Coronary artery (tissue), 2 donors: ENCODE measurements around the gene MICAL2.

Experiments
- DNase-seq: peaks from one replicate; pipeline ENCODE4 v3.0.0-alpha.2; 2017; ENCODE audit warnings: low spot score
- H3K27ac ChIP-seq, 2 donors: fragments of 200-600 bp; sonication (generic); one replicate each; pipeline ENCODE4 v1.5.1; 2016 to 2019
- H3K4me3 ChIP-seq: fragments of 200-600 bp; sonication (generic); 2 replicates; pipeline ENCODE4 v1.5.1; 2016; ENCODE audit warnings: mild to moderate bottlenecking, moderate library complexity
- TF ChIP-seq, protein P1 (sequence below): fragments of 200-600 bp; sonication (generic); IDR thresholded peaks from one replicate; pipeline ENCODE4 v1.5.1; 2019; ENCODE audit warnings: antibody characterized with exemption

Gene MICAL2, protein sequence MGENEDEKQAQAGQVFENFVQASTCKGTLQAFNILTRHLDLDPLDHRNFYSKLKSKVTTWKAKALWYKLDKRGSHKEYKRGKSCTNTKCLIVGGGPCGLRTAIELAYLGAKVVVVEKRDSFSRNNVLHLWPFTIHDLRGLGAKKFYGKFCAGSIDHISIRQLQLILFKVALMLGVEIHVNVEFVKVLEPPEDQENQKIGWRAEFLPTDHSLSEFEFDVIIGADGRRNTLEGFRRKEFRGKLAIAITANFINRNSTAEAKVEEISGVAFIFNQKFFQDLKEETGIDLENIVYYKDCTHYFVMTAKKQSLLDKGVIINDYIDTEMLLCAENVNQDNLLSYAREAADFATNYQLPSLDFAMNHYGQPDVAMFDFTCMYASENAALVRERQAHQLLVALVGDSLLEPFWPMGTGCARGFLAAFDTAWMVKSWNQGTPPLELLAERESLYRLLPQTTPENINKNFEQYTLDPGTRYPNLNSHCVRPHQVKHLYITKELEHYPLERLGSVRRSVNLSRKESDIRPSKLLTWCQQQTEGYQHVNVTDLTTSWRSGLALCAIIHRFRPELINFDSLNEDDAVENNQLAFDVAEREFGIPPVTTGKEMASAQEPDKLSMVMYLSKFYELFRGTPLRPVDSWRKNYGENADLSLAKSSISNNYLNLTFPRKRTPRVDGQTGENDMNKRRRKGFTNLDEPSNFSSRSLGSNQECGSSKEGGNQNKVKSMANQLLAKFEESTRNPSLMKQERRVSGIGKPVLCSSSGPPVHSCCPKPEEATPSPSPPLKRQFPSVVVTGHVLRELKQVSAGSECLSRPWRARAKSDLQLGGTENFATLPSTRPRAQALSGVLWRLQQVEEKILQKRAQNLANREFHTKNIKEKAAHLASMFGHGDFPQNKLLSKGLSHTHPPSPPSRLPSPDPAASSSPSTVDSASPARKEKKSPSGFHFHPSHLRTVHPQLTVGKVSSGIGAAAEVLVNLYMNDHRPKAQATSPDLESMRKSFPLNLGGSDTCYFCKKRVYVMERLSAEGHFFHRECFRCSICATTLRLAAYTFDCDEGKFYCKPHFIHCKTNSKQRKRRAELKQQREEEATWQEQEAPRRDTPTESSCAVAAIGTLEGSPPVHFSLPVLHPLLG

DNA sequence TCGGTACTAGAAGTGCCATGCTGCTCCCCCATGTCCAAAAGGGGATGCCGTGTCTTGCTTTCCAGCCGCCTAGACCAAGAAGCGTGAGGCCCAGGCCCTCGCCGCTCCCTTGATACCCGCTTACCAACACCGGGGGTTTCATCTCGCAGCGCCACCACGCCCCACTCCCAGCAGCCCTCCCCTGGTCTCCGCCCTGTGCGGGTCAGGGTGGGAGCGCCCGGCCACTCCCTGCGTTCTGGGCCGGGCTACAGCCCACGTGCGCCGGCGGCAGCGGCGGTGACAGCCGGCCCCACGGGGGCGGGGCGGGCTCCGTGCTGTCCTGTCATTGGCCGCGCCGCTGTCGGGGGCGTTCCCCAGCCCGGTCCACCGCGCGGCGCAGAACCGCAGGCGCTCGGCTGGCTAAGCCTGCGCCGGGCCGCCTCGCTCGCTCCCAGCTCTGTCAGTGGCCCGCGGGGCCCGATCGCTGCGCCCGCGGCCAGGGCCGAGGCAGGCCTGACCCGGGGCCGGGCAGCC is at the start of gene MICAL2:
Gene MICAL2, plus strand, starts transcription at position 390 of the 513 bp plus-strand sequence. CDS start 51,566 bp downstream, outside the sequence.
- TF ChIP-seq, protein P1, sequence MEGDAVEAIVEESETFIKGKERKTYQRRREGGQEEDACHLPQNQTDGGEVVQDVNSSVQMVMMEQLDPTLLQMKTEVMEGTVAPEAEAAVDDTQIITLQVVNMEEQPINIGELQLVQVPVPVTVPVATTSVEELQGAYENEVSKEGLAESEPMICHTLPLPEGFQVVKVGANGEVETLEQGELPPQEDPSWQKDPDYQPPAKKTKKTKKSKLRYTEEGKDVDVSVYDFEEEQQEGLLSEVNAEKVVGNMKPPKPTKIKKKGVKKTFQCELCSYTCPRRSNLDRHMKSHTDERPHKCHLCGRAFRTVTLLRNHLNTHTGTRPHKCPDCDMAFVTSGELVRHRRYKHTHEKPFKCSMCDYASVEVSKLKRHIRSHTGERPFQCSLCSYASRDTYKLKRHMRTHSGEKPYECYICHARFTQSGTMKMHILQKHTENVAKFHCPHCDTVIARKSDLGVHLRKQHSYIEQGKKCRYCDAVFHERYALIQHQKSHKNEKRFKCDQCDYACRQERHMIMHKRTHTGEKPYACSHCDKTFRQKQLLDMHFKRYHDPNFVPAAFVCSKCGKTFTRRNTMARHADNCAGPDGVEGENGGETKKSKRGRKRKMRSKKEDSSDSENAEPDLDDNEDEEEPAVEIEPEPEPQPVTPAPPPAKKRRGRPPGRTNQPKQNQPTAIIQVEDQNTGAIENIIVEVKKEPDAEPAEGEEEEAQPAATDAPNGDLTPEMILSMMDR, result no peak
- peak within 1 kb of the TSS; percentile 94 for H3K4me3 ChIP-seq
- DNase-seq, result peak; percentile 93
- peak within 1 kb of the TSS; percentile 96 to 99 for H3K27ac ChIP-seq

DNA sequence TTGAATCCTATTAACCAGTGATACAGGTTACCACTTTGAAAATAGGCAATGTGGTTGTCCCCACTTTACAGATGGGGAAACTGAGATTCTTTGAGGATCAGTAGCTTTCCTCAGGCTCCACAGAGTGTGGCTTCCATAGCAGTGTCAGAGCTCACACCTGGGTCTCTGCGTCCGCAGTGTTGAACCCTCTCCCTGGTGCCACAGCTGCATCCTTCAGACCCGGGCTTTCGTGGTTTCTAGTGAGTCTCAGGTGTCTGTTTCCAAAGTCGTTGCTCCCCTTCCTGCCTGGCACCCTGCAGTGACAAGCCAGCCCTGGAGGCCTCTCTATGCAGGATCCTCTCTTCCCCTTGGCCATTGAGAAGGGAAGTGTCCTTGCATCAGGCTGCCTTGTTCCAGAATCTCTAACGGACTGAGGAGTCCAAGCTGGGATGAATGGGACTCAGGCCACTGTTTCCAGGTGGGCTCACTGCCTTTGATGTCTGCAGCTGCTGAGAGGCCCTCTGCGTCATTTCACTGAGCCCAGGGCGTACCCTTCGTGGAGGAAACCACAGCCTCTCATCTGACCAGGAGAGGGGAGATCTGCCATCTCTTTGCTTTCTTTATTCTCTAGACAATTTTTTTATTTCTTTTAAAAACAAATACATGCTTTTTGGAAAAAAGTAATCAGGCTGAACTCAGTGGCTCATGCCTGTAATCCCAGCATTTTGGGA is 48.4 kb upstream of the MICAL2 start:
- Histone ChIP-seq H3K4me3 (no peak overlapping the region), H3K27ac (no peak overlapping the region)
- no peak for DNase-seq
- TF ChIP-seq, protein P1, result no peak

DNA sequence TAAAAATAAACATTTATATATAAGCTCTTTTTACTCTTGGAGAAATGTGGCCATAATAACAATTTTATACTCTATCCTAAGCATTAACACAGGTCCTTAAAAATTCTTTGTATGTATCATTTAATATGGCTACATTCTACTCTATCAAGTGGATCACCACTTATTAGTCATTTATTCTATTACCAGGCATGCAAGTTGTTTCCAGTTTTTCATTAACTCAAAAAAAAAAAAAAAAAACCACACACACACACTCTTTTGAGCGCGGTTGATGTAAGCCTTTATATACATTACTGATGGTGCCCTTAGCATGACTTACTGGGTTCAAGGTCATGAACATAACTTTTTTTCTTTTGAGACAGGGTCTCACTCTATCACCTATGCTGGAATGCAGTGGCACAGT is 47.1 kb upstream of the MICAL2 start:
- DNase-seq, result no peak
- TF ChIP-seq, protein P1, result no peak
- Histone ChIP-seq H3K4me3 (no peak overlapping the region), H3K27ac (no peak overlapping the region)

DNA sequence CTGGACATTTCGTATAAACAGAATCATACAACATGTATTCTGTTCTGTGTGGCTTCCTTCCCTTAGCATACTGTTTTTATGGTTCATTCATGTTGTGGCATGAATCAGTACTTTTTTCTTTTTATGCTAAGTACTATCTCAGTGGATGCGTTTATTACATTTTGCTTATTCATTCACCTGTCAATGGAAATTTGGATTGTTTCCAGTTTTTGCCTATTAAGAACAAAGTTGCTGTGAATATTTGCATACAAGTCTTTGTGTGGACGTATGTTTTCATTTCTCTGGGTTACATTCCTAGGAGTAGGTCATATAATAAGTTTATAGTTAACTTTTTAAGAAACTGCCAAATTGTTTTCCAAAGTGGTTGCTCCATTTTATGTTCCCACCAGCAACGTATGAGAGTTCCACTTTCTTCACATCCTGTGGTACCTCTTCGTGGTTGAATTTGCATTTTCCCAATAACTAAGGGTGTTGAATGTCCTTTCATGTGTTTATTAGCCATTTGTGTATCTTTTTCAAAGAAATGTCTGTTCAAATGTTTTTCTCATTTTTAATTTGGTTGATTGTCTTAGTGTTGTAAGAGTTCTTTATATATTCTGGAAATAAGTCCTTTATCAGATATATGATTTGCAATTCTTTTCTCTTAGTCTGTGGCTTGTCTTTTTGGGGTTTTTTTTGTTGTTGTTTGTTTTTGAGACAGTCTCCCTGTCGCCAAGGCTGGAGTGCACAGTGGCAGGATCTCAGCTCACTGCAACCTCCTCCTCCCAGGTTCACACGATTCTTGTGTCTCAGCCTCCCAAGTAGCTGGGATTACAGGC is 46.0 kb upstream of the MICAL2 start:
- no peak overlapping the region for H3K27ac ChIP-seq
- TF ChIP-seq, protein P1, result no peak
- no peak for DNase-seq
- no peak overlapping the region for H3K4me3 ChIP-seq

DNA sequence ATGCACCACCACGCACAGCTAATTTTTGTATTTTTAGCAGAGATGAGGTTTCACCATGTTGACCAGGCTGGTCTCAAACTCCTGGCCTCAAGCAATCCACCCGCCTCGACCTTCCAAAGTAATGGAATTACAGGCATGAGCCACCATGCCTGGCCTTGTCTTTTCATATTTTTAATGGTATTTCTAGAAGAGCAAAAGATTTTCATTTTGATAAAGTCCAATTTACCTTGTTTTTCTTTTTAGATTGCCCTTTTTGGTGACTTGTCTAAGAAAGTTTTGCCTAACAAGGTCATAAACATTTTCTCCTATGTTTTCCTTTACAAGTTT is 45.5 kb upstream of the MICAL2 start:
- TF ChIP-seq, protein P1, result no peak
- no peak overlapping the region for H3K27ac ChIP-seq
- no peak for DNase-seq
- H3K4me3 ChIP-seq, result no peak overlapping the region
